GM12878 (cell line): ENCODE results near the gene ERC2. TPM values are rescaled to one million over a fixed set of nuclear protein-coding genes. Genes with fewer than 3 reads are reported as not detected.

Experiments used
- ATAC-seq: fragments of 200-7000 bp; cut with Tn5 transposase; 3 replicates; pipeline ENCODE4 v1.9.1; 2020; ENCODE audit warnings: mild to moderate bottlenecking, moderate library complexity
- BruUV-seq: library from RNA; stranded (reverse); fragments of 400-500 nt; replicated peaks from 2 replicates; lab custom pipeline; 2021; lab: Mats Ljungman, UMichigan
- CTCF ChIA-PET: fragments of 300-600 bp; sonication (Branson Sonifier 250); formaldehyde crosslinking; extraction: SDS; loops from one replicate; lab custom pipeline; 2021; ENCODE audit warnings: inconsistent platforms; lab: Yijun Ruan, JAX
- POLR2A ChIA-PET: fragments of 350-600 bp; formaldehyde crosslinking; extraction: SDS; loops from one replicate; lab custom pipeline; 2021; ENCODE audit warnings: inconsistent platforms; lab: Charles Lee
- RAD21 ChIA-PET: fragments of 300-600 bp; sonication (Branson Sonifier 250); formaldehyde crosslinking; loops from one replicate; lab custom pipeline; 2023; ENCODE audit warnings: antibody characterized with exemption; ENCODE audit not compliant: unreplicated experiment; lab: Charles Lee
- SMC1A ChIA-PET: fragments of 300-600 bp; sonication (Branson Sonifier 250); formaldehyde crosslinking; loops from one replicate; lab custom pipeline; 2023; ENCODE audit not compliant: unreplicated experiment, uncharacterized antibody; lab: Charles Lee
- DNase-seq: peaks from one replicate; pipeline ENCODE4 v3.0.0-alpha.2; 2011; ENCODE audit warnings: low read depth, low spot score
- FAIRE-seq: peaks from 3 replicates; lab custom pipeline; 2011; peaks lifted over from hg19 to GRCh38; lab: Jason Lieb, UNC
- H2AFZ ChIP-seq: 2 replicates; pipeline ENCODE4 v1.6.0; 2011; ENCODE audit warnings: low read depth, low read length, control low read depth; ENCODE audit not compliant: control insufficient read depth
- H3K27ac ChIP-seq: 2 replicates; pipeline ENCODE4 v1.5.1; 2011; ENCODE audit warnings: control low read depth; ENCODE audit not compliant: control insufficient read depth, insufficient read depth
- H3K27me3 ChIP-seq, 2 experiments: replicated peaks in 1 of 2; 2 replicates each; pipeline versions ENCODE4 v1.6.0 to v1.6.1; 2011; ENCODE audit warnings: low read length in 1 of 2; ENCODE audit not compliant: control insufficient read depth in 2 of 2, insufficient read depth in 2 of 2
- H3K36me3 ChIP-seq, 2 experiments: 2 replicates each; pipeline ENCODE4 v1.5.1; 2011; ENCODE audit warnings: low read length in 1 of 2; ENCODE audit not compliant: control insufficient read depth in 2 of 2, insufficient read depth in 2 of 2
- H3K4me1 ChIP-seq: 2 replicates; pipeline ENCODE4 v1.6.1; 2011; ENCODE audit warnings: mild to moderate bottlenecking, low read length, moderate library complexity, mixed read lengths; ENCODE audit not compliant: control insufficient read depth, insufficient read depth
- H3K4me2 ChIP-seq: 2 replicates; pipeline ENCODE4 v1.6.0; 2011; ENCODE audit warnings: control low read depth; ENCODE audit not compliant: control insufficient read depth, insufficient read depth
- H3K4me3 ChIP-seq: fragments of 200-600 bp; sonication (generic); 2 replicates; pipeline ENCODE4 v1.5.1; 2016
- H3K79me2 ChIP-seq: 2 replicates; pipeline ENCODE4 v1.6.0; 2011; ENCODE audit warnings: low read length; ENCODE audit not compliant: control insufficient read depth, insufficient read depth
- H3K9ac ChIP-seq: 2 replicates; pipeline ENCODE4 v1.8.0; 2011; ENCODE audit warnings: low read length, control low read depth, mixed read lengths; ENCODE audit not compliant: control insufficient read depth, insufficient read depth
- H3K9me3 ChIP-seq: replicated peaks from 3 replicates; pipeline ENCODE4 v1.5.1; 2011; ENCODE audit warnings: mild to moderate bottlenecking, low read length; ENCODE audit not compliant: control insufficient read depth, insufficient read depth
- H4K20me1 ChIP-seq: 2 replicates; pipeline ENCODE4 v1.6.0; 2011; ENCODE audit not compliant: control insufficient read depth, insufficient read depth
- CREM ChIP-seq: IDR thresholded peaks from 2 replicates; pipeline ENCODE4 v1.6.1; 2014; ENCODE audit warnings: antibody characterized with exemption, low read depth
- FOS ChIP-seq: IDR thresholded peaks from 3 replicates; pipeline ENCODE4 v1.6.1; 2011; ENCODE audit warnings: borderline replicate concordance; ENCODE audit not compliant: insufficient read length; ENCODE audit errors: extremely low read depth
- FOXM1 ChIP-seq: IDR thresholded peaks from 2 replicates; pipeline ENCODE4 v1.6.1; 2012; ENCODE audit warnings: low read depth, mild to moderate bottlenecking, inconsistent platforms, low read length, moderate library complexity
- IRF4 ChIP-seq: IDR thresholded peaks from 2 replicates; pipeline ENCODE4 v1.6.1; 2011; ENCODE audit warnings: low read depth, low read length
- MLLT1 ChIP-seq: fragments of 450-650 bp; IDR thresholded peaks from 2 replicates; pipeline ENCODE4 v1.6.1; 2016; ENCODE audit warnings: mild to moderate bottlenecking
- NFXL1 ChIP-seq: fragments of 450-650 bp; IDR thresholded peaks from 2 replicates; pipeline ENCODE4 v1.6.1; 2017; ENCODE audit warnings: antibody characterized with exemption, mild to moderate bottlenecking, borderline replicate concordance
- PAX5 ChIP-seq: IDR thresholded peaks from 2 replicates; pipeline ENCODE4 v1.6.1; 2011; ENCODE audit warnings: low read depth, low read length, borderline replicate concordance
- RAD21 ChIP-seq: IDR thresholded peaks from 2 replicates; pipeline ENCODE4 v1.6.1; 2011; ENCODE audit warnings: mild to moderate bottlenecking, low read depth, low read length, moderate library complexity; ENCODE audit not compliant: insufficient read depth
- SMC3 ChIP-seq: IDR thresholded peaks from 2 replicates; pipeline ENCODE4 v1.6.1; 2011; ENCODE audit warnings: low read length, improper control_type of control experiment, borderline replicate concordance
- ZNF592 ChIP-seq: fragments of 450-650 bp; IDR thresholded peaks from 2 replicates; pipeline ENCODE4 v1.6.1; 2017; ENCODE audit warnings: mild to moderate bottlenecking, moderate library complexity
- whole genome bisulfite sequencing: methylation state at CpG from one replicate; pipeline ENCODE4 v1.1.6; 2016; ENCODE audit warnings: low lambda C conversion rate; ENCODE audit not compliant: insufficient replicate concordance, insufficient coverage; ENCODE audit errors: missing lambda C conversion rate; 5-methylcytosine and 5-hydroxymethylcytosine counted together
- in situ Hi-C: fragments of 300-500 bp; cut with MboI; formaldehyde crosslinking; loops from 9 replicates; pipeline ENCODE4 v1.14.3; 2018; ENCODE audit warnings: mixed read lengths
- intact Hi-C: fragments of 100-400 bp; cut with micrococcal nuclease; formaldehyde crosslinking; loops from one replicate; pipeline ENCODE4 v1.14.2; 2022; ENCODE audit not compliant: unreplicated experiment
- polyA plus RNA-seq, 11 experiments: library from polyadenylated mRNA; depleted of rRNA in 4 of 11; unstranded in 6 of 11; stranded (reverse) in 5 of 11; fragments of >200 nt; fragmentation: Nextera tagmentation in 4 of 11; fragmentation: Illumina TruSeq in 1 of 11; extraction: Ambion mirVana in 4 of 11; extraction: Trizol in 1 of 11; gene quantifications; 1 replicate in 1 of 11; 2 replicates in 10 of 11; pipeline versions ENCODE4 v1.2.1 to v1.2.3, GENCODE V29; 2011 to 2016; ENCODE audit warnings: inconsistent platforms in 2 of 11, missing spikeins in 2 of 11, low read depth in 1 of 11
- total RNA-seq, 4 experiments: library from RNA; depleted of rRNA in 3 of 4; stranded (reverse); fragments of >200 nt in 3 of 4; fragmentation: Illumina TruSeq in 1 of 4; extraction: Trizol in 1 of 4; gene quantifications; 2 replicates each; pipeline versions ENCODE4 v1.2.1 to v1.2.3, GENCODE V29; 2013 to 2021

The ERC2 gene
- total and polyA plus RNA-seq, 10 of the 15 experiments (the other 5 are each of a cell fraction or from before 2014, with no cell fraction given), result 0.06 to 1.4 (median 0.12) TPM; not detected in 3

DNA sequence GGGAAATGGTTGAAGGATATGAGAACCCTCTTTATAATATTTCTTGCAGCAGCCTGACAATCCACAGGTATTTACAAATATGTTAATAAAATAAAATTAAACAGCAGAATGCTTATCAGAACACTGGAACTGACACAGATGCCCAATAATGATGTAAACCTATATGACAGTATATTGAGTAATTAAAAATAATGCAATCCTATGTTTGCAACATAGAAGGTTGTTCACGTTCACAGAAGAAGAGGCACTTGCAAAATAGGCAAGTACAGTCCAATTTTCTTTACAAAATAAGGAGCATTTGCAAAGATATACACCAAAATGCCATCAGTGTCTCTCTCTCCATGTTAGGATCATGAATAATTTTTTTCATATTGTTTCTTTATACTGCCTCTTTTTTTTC lies 584.2 kb downstream of the ERC2 start (continued):
- no peak for TF ChIP-seq ZNF592

- 0% methylated on average over 2 of the region's 2 CpGs for WGBS
- ChIA-PET SMC1A (no interaction called here), CTCF (no interaction called here)
- FAIRE-seq (no peak), ATAC-seq (no peak)
- in situ Hi-C loops, result no loop called here
- H2AFZ ChIP-seq, result no peak overlapping the region
- H3K79me2 ChIP-seq, result no peaks in the 10 kb centered on the region
- H4K20me1 ChIP-seq, result no peaks in the 10 kb centered on the region
- H3K4me3 ChIP-seq, result no peak overlapping the region
- no peaks in the 10 kb centered on the region for H3K4me1 ChIP-seq
- H3K9me3 ChIP-seq, result no peaks in the 10 kb centered on the region
- intact Hi-C loops, result no loop called here
- peaks cover 0 to 5% of the 10 kb centered on the region in 2 experiments; a peak in 1 of 4 replicates for H3K27me3 ChIP-seq
- H3K27ac ChIP-seq, result no peak overlapping the region
- TF ChIP-seq SMC3, result no peak
- no peak for TF ChIP-seq PAX5
- TF ChIP-seq FOXM1, result no peak
- no peak for TF ChIP-seq MLLT1
- TF ChIP-seq NFXL1, result no peak
- no peak for TF ChIP-seq FOS
- TF ChIP-seq IRF4, result no peak
- no peak for TF ChIP-seq CREM
- TF ChIP-seq RAD21, result no peak
- TF ChIP-seq, all 136 proteins: peak for 0
- ChIA-PET POLR2A (no interaction called here), RAD21 (no interaction called here)
- no TSS peak for BruUV-seq
- H3K9ac ChIP-seq, result no peak overlapping the region
- H3K4me2 ChIP-seq, result no peak overlapping the region
- no peak for DNase-seq
- H3K36me3 ChIP-seq, result no peaks in the 10 kb centered on the region
Observed at GRCh38 chr3:55882006-55882405, 586.3 kb downstream of the ERC2 start.
